HT-29 (cell line): Measurements from ENCODE around the gene THAP3. TPM values are rescaled to one million over a fixed set of nuclear protein-coding genes. Genes with fewer than 3 reads are reported as not detected.
A peak's percentile ranks its signal among the peaks of the same experiment; 100 is the strongest.
"Not testable (repeated sequence)": the region's sequence is repeated elsewhere in the genome, so short reads cannot be mapped to it uniquely, and the experiment has no call there.

ENCODE experiments used
- DNase-seq: peaks from one replicate; pipeline ENCODE4 v3.0.0-alpha.2; 2015; ENCODE audit warnings: low spot score
- total RNA-seq: library from RNA; depleted of rRNA; stranded (reverse); fragments of >200 nt; shearing (Covaris generic); gene quantifications from 2 replicates; pipeline ENCODE4 v1.2.3, GENCODE V29; 2014

Gene THAP3
- total RNA-seq, 1 experiment from 2014 or later, result 19.6 TPM

GRCh38 chr1:6635161-6635909, 10.7 kb downstream of the THAP3 start:
- DNase-seq, result no peak

GRCh38 chr1:6635910-6636760, 11.5 kb downstream of the THAP3 start:
- DNase-seq, result no peak

DNA sequence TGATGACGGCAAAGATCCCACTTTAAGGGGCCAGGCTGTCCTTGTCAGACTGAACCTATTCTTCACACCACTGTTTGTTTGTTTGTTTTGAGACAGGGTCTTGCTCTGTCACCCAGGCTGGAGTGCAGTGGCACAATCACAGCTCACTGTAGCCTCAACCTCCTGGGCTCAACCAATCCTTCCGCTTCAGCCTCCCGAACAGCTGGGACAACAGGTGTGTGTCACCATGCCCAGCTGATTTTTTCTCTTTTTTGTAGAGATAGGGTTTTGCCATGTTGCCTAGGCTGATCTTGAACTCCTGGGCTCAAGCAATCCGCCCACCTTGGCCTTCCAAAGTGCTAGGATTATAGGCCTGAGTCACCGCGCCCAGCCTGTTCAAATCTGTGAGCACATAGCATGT, 12.1 kb downstream of the THAP3 start:
- not testable (repeated sequence) for DNase-seq

DNA sequence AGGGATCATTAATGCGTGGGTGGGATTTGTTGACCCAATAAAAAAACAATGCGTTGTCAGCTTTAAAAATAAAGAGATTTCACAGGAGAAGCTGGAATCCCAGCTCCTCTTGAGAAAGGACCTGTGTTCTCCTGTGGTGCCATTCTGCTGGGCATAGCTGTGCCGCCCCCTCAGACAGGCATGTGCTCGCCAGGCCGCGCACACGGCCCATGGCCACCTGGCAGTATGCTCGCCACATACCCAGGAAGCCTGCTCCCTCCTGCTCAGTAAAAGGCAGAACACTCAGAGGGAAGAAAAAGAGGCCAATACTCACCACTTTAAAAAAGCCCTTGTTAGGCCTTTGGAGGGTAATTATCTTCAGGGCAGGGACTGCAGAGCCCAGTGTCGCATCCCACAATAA, 13.1 kb downstream of the THAP3 start:
- no peak for DNase-seq

- DNase-seq, result no peak
Measured at GRCh38 chr1:6638226-6638625, 13.6 kb downstream of the THAP3 start.

DNA sequence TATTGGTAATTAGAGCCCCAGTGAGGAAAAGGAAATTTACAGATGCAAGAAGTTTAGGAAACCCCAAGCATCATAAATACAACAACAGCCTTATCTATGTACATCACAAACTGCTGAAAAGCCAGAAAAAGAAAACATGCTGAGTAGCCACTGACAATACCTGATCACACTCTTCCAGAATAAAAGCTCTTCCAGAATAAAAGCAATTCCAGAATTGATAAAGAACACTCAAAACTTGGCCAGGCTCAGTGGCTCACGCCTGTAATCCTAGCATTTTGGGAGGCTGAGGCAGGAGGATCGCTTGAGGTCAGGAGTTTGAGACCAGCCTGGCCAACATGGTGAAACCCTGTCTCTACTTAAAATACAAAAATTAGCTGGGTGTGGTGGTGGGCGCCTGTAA, 16.2 kb downstream of the THAP3 start:
- not testable (repeated sequence) for DNase-seq

DNA sequence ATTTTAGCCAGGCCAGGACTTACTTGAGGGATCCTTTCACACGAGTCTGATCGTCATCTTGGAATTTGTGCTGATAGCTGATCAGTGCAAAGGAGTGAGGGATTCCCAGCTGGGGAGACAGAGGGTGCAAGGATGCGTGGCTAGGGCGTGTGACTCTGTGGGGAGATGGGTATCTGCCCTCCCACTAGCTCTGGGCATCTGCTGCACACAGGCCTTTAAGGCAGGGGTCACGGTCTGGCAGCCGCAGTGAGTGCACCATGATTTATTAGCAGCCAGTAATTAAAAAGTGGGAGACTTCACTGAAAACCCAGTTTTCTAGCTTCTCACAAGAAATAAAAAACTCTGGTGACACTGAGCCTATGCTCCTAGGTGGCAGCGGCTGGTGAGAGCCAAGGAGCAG, 20.4 kb downstream of the THAP3 start:
- DNase-seq, result no peak

DNA sequence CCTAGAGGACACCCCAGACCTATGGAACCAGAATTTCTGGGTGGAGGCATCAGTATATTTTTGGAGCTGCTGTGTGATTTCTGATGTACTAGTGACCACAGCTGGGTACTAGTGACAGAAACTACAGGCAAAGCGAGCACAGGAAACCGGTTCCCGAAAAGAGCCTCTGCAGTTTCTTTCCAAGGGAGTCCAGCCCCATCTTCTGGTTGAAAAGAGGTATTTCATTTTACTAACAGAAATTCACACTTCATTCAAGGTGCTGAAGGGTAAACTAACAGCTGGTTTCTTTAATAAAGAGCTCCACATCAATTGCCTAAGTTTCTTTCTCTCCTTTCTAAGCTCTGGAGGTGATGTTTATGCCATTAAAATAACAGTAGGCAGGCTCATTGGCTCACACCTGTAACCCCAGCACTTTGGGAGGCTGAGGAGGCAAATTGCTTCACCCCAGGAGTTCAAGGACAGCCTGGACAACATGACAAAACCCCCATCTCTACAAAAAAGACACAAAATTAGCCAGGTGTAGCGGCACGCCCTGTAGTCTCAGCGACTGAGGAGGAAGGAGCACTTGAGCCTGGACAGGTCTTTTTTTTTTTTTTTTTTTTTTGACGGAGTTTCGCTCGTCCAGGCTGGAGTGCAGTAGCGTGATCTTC, 22.0 kb downstream of the THAP3 start:
- DNase-seq, result peak; percentile 55

- DNase-seq, result no peak
Measured at GRCh38 chr1:6648556-6648955, 23.9 kb downstream of the THAP3 start.

DNA sequence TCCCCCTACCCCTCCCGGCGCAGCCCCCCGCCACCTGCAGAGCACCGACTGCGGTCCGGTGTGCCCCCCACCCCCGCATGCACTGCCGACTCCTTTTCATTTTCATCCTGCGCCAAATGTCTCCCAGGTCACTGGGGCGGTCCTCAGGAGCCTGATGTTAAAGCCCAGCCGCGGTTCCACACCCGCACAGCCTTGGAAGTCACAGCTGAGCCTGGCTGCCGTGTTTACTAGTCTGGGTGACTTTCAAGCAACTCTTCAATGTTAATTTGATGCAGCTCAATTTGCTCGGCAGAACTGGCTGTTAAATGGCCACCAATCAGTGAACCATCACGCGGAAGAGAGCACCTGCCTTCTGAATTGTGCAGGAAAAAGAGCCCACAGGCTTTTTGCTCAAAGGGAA, 27.2 kb downstream of the THAP3 start:
- no peak for DNase-seq

- no peak for DNase-seq
Measured at GRCh38 chr1:6652986-6653385, 28.3 kb downstream of the THAP3 start.

- no peak for DNase-seq
Measured at GRCh38 chr1:6653436-6654290, 29.0 kb downstream of the THAP3 start.

DNA sequence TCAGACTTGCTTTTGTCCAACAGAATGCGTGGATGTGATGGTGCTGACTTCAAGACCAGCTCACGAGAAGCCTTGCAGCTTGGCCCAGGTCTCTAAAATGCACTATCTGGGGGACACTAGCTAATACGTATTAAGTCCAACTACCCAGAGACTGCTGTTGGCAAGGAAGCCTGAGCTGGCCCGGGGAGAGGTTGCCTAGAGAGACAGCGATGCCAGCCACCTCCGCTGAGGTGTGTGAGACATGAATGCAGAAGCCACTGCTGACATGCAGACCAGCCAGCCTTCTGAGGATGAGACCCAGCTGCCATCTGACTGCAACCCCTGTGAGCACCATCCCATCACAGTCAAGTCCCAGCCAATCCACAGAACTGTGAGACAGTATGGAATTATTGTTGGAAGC, 32.5 kb downstream of the THAP3 start:
- DNase-seq, result no peak

- no peak for DNase-seq
Measured at GRCh38 chr1:6658359-6659060, 33.8 kb downstream of the THAP3 start.

DNA sequence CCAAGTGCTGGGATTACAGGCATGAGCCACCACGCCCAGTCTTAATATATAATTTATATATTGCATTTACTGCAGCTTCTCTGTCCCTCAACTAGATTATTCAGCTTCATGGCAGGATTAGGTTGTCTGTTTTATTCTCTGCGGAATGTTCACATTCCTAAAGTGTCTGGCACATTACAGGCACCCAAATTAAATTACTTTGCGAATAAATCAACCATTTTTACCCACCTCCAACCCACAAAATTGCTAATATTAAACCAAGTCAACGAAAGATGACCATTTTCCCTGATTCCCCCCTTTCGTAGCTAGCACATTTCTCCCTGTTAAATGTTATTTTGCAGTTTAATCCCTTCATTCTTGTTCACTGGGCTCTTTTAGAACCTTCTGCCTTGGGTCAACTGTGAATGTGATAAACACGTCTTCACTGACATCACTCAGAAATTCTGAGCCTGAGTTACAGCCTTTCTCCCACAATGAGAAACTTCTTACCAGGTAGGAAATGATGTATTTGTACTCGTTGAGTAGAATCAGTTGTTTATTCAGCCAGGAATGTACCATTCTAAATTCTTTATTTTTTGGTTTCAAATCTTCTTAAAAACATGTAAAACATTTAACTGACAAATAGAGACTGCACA, 35.9 kb downstream of the THAP3 start:
- no peak for DNase-seq

DNA sequence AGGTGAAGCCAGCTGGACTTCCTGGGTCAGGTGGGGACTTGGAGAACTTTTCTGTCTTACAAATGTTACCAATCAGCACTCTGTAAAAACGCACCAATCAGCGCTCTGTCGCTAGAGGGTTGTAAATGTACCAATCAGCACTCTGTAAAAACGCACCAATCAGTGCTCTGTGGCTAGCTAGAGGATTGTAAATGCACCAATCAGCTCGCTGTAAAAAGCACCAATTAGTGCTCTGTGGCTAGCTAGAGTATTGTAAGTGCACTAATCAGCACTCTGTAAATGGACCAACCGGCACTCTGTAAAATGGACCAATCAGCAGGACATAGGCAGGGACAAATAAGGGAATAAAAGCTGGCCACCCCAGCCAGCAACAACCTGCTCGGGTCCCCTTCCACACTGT, 37.8 kb downstream of the THAP3 start:
- not testable (repeated sequence) for DNase-seq

GRCh38 chr1:6666696-6667095, 42.0 kb downstream of the THAP3 start:
- no peak for DNase-seq

GRCh38 chr1:6667139-6667538, 42.5 kb downstream of the THAP3 start:
- DNase-seq, result no peak

DNA sequence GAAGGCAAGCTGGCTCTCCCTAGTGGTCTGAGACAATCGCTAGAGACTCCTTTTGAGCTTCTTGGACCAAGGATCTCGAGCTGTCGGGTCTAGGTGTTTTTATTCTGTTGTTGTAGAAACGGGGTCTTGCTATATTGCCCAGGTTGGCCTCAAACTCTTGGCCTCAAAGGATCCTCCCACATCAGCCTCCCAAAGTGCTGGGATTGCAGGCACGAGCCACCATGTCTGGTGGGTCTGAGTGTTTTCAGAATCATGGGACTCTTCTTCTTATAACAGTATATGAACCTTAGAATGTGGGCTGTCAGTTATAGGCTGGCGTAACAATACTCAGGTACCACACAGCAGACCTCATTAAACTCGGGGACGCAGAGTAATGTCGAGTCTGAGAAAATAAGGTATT, 43.8 kb downstream of the THAP3 start:
- DNase-seq, result no peak

GRCh38 chr1:6672558-6672957, 47.9 kb downstream of the THAP3 start:
- DNase-seq, result no peak
